H1 (cell line): Measurements from ENCODE around the gene TRIM21. TPM values are rescaled to one million over a fixed set of nuclear protein-coding genes. Genes with fewer than 3 reads are reported as not detected.

ENCODE experiments used
- CTCF ChIA-PET: fragments of 300-600 bp; sonication (Branson Sonifier 250); formaldehyde crosslinking; loops from one replicate; lab custom pipeline; 2021; ENCODE audit not compliant: partially characterized antibody; lab: Charles Lee
- POLR2A ChIA-PET: fragments of 300-600 bp; sonication (Branson Sonifier 250); formaldehyde crosslinking; loops from one replicate; lab custom pipeline; 2021; ENCODE audit warnings: inconsistent platforms; ENCODE audit not compliant: partially characterized antibody; lab: Charles Lee
- DNase-seq, 2 experiments: peaks; one replicate each; pipeline versions ENCODE4 v3.0.0 to v3.0.0-alpha.2; 2010 to 2022; ENCODE audit warnings: low spot score in 2 of 2, low read depth in 1 of 2, mixed read lengths in 1 of 2
- FAIRE-seq: peaks from 2 replicates; lab custom pipeline; 2011; peaks lifted over from hg19 to GRCh38; lab: Jason Lieb, UNC
- H2AFZ ChIP-seq: 2 replicates; pipeline ENCODE4 v1.8.1; 2012; ENCODE audit warnings: low read length, inconsistent platforms
- H2AK5ac ChIP-seq: 2 replicates; pipeline ENCODE4 v1.6.1; 2013; ENCODE audit warnings: low read depth, low read length
- H2BK120ac ChIP-seq: replicated peaks from 2 replicates; pipeline ENCODE3; 2013; ENCODE audit warnings: low read depth, low read length, inconsistent platforms
- H2BK12ac ChIP-seq: 2 replicates; pipeline ENCODE4 v1.6.1; 2013; ENCODE audit warnings: low read depth, low read length
- H2BK15ac ChIP-seq: 2 replicates; pipeline ENCODE4 v1.6.1; 2013; ENCODE audit warnings: low read length
- H2BK20ac ChIP-seq: 2 replicates; pipeline ENCODE4 v1.6.1; 2013; ENCODE audit warnings: low read length
- H2BK5ac ChIP-seq: 2 replicates; pipeline ENCODE4 v1.6.1; 2013; ENCODE audit warnings: low read depth, low read length
- H3K14ac ChIP-seq: 2 replicates; pipeline ENCODE4 v1.6.1; 2013; ENCODE audit warnings: inconsistent platforms; ENCODE audit not compliant: insufficient read length
- H3K18ac ChIP-seq: 2 replicates; pipeline ENCODE4 v1.6.1; 2013; ENCODE audit warnings: low read length; ENCODE audit errors: extremely low read depth
- H3K23ac ChIP-seq: 2 replicates; pipeline ENCODE4 v1.6.1; 2013; ENCODE audit warnings: inconsistent platforms; ENCODE audit not compliant: insufficient read length
- H3K23me2 ChIP-seq: 2 replicates; pipeline ENCODE4 v1.6.1; 2013; ENCODE audit warnings: low read depth, low read length
- H3K27ac ChIP-seq: 2 replicates; pipeline ENCODE4 v1.6.1; 2011; ENCODE audit warnings: low read depth, low read length, inconsistent platforms
- H3K27me3 ChIP-seq, 4 experiments: replicated peaks in 1 of 4; 1 replicate in 1 of 4; 2 replicates in 3 of 4; pipeline versions ENCODE4 v1.6.1 to v1.8.1; 2011 to 2013; ENCODE audit warnings: low read length in 3 of 4, mild to moderate bottlenecking in 3 of 4, inconsistent platforms in 2 of 4, mixed read lengths in 2 of 4, moderate library complexity in 1 of 4; ENCODE audit not compliant: control insufficient read depth in 3 of 4, insufficient read depth in 3 of 4; ENCODE audit errors: extremely low read depth in 1 of 4
- H3K36me3 ChIP-seq, 4 experiments: 2 replicates each; pipeline versions ENCODE4 v1.6.1 to v1.8.1; 2011 to 2013; ENCODE audit warnings: mild to moderate bottlenecking in 4 of 4, low read length in 3 of 4, moderate library complexity in 2 of 4, control low read depth in 1 of 4, inconsistent platforms in 1 of 4; ENCODE audit not compliant: insufficient read depth in 4 of 4, control insufficient read depth in 2 of 4
- H3K4ac ChIP-seq: replicated peaks from 2 replicates; pipeline ENCODE3; 2013; ENCODE audit warnings: low read length, low read depth, mixed read lengths, inconsistent platforms; ENCODE audit not compliant: insufficient read length
- H3K4me1 ChIP-seq, 4 experiments: replicated peaks in 1 of 4; 1 replicate in 1 of 4; 2 replicates in 3 of 4; pipeline versions ENCODE4 v1.6.1 to v1.8.1; 2011 to 2013; ENCODE audit warnings: low read length in 3 of 4, inconsistent platforms in 2 of 4, mixed read lengths in 1 of 4; ENCODE audit not compliant: insufficient read depth in 4 of 4, control insufficient read depth in 3 of 4
- H3K4me2 ChIP-seq, 2 experiments: 2 replicates each; pipeline versions ENCODE4 v1.6.1 to v1.8.1; 2011 to 2013; ENCODE audit warnings: low read depth in 2 of 2, low read length in 2 of 2, control low read depth in 1 of 2, inconsistent platforms in 1 of 2, mild to moderate bottlenecking in 1 of 2; ENCODE audit not compliant: insufficient read depth in 1 of 2
- H3K4me3 ChIP-seq, 4 experiments: fragments of 200-600, 300-600 bp in 1 of 4; sonication (generic), shearing (Covaris generic), sonication (Bioruptor Twin) in 1 of 4; 2 replicates each; pipeline versions ENCODE4 v1.5.1 to v1.8.1; 2011 to 2016; ENCODE audit warnings: low read length in 4 of 4, low read depth in 3 of 4, control low read depth in 2 of 4, inconsistent platforms in 2 of 4, mild to moderate bottlenecking in 2 of 4, mixed read lengths in 1 of 4, moderate library complexity in 1 of 4; ENCODE audit not compliant: insufficient read depth in 2 of 4; ENCODE audit errors: extremely low read depth in 1 of 4
- H3K56ac ChIP-seq: replicated peaks from 2 replicates; pipeline ENCODE3; 2013; ENCODE audit warnings: low read depth, mild to moderate bottlenecking, mixed read lengths, low read length, inconsistent platforms; ENCODE audit not compliant: insufficient read length
- H3K79me1 ChIP-seq: 2 replicates; pipeline ENCODE4 v1.6.1; 2013; ENCODE audit warnings: low read depth, low read length, control low read depth
- H3K79me2 ChIP-seq, 2 experiments: 2 replicates each; pipeline versions ENCODE4 v1.6.1 to v1.8.1; 2012 to 2013; ENCODE audit warnings: low read length in 2 of 2, mild to moderate bottlenecking in 2 of 2, inconsistent platforms in 1 of 2; ENCODE audit not compliant: insufficient read depth in 2 of 2, control insufficient read depth in 1 of 2
- H3K9ac ChIP-seq, 4 experiments: replicated peaks in 1 of 4; 1 replicate in 1 of 4; 2 replicates in 3 of 4; pipeline versions ENCODE4 v1.6.1 to v1.8.1; 2011 to 2013; ENCODE audit warnings: low read depth in 3 of 4, low read length in 3 of 4, control low read depth in 2 of 4, mild to moderate bottlenecking in 2 of 4, moderate library complexity in 2 of 4, inconsistent platforms in 1 of 4; ENCODE audit errors: extremely low read depth in 1 of 4
- H3K9me3 ChIP-seq, 2 experiments: 2 replicates each; pipeline versions ENCODE4 v1.6.1 to v1.8.1; 2012 to 2013; ENCODE audit warnings: mild to moderate bottlenecking in 2 of 2, moderate library complexity in 2 of 2, control low read depth in 1 of 2, inconsistent platforms in 1 of 2, low read depth in 1 of 2, low read length in 1 of 2, mixed read lengths in 1 of 2; ENCODE audit not compliant: insufficient read depth in 2 of 2
- H4K20me1 ChIP-seq, 2 experiments: replicated peaks in 1 of 2; 2 replicates each; pipeline versions ENCODE3 to v1.8.1; 2011 to 2013; ENCODE audit warnings: inconsistent platforms in 2 of 2, low read length in 2 of 2, mild to moderate bottlenecking in 1 of 2; ENCODE audit not compliant: insufficient read depth in 2 of 2, control insufficient read depth in 1 of 2
- H4K5ac ChIP-seq: 2 replicates; pipeline ENCODE4 v1.6.1; 2013; ENCODE audit warnings: low read length, low read depth, mixed read lengths, inconsistent platforms; ENCODE audit not compliant: insufficient read length
- H4K8ac ChIP-seq: 2 replicates; pipeline ENCODE4 v1.8.0; 2013; ENCODE audit warnings: mild to moderate bottlenecking, moderate library complexity, low read length, inconsistent platforms; ENCODE audit not compliant: insufficient read depth; ENCODE audit errors: extremely low read depth
- H4K91ac ChIP-seq: replicated peaks from 2 replicates; pipeline ENCODE3; 2013; ENCODE audit warnings: low read length, mixed read lengths, inconsistent platforms; ENCODE audit not compliant: insufficient read length
- CBX8 ChIP-seq: fragments of 300-800, 300-1000 bp; sonication (generic); IDR thresholded peaks from 2 replicates; pipeline ENCODE4 v1.7.1; 2016; ENCODE audit warnings: low read depth, low read length, borderline replicate concordance
- CHD2 ChIP-seq: IDR thresholded peaks from 2 replicates; pipeline ENCODE4 v1.6.1; 2012; ENCODE audit warnings: low read length, improper control_type of control experiment
- CTCF ChIP-seq, 3 experiments: IDR thresholded peaks; 1 replicate in 2 of 3; 2 replicates in 1 of 3; pipeline versions ENCODE4 v1.5.1 to v1.6.1; 2011; ENCODE audit warnings: low read length in 3 of 3, mild to moderate bottlenecking in 3 of 3, inconsistent platforms in 2 of 3, low read depth in 1 of 3, moderate library complexity in 1 of 3; ENCODE audit not compliant: insufficient read depth in 1 of 3; ENCODE audit errors: control extremely low read depth in 1 of 3
- EZH2 ChIP-seq: fragments of 200-600 bp; sonication (generic); IDR thresholded peaks from 2 replicates; pipeline ENCODE4 v1.7.1; 2012; ENCODE audit warnings: low read depth, mild to moderate bottlenecking, moderate library complexity, low read length, inconsistent platforms; ENCODE audit not compliant: severe bottlenecking
- HDAC6 ChIP-seq: IDR thresholded peaks from one replicate; pipeline ENCODE4 v1.7.1; 2012; ENCODE audit warnings: low read depth, mild to moderate bottlenecking, inconsistent platforms, low read length, moderate library complexity
- KDM4A ChIP-seq: IDR thresholded peaks from one replicate; pipeline ENCODE4 v1.7.1; 2012; ENCODE audit warnings: low read depth, mild to moderate bottlenecking, moderate library complexity, low read length, inconsistent platforms; ENCODE audit not compliant: severe bottlenecking
- MAFK ChIP-seq: IDR thresholded peaks from 2 replicates; pipeline ENCODE4 v1.6.1; 2012; ENCODE audit warnings: low read depth, mild to moderate bottlenecking, improper control_type of control experiment, low read length
- POLR2AphosphoS5 ChIP-seq: IDR thresholded peaks from 2 replicates; pipeline ENCODE4 v1.6.1; 2011; ENCODE audit warnings: low read depth, low read length
- RAD21 ChIP-seq, 2 experiments: IDR thresholded peaks in 1 of 2; conservative IDR thresholded peaks in 1 of 2; 2 replicates each; pipeline ENCODE4 v1.6.1; 2011; ENCODE audit warnings: low read depth in 2 of 2, low read length in 2 of 2, improper control_type of control experiment in 1 of 2, inconsistent platforms in 1 of 2, mild to moderate bottlenecking in 1 of 2, moderate library complexity in 1 of 2
- SUZ12 ChIP-seq: fragments of 200-600 bp; sonication (generic); IDR thresholded peaks from 2 replicates; pipeline ENCODE4 v1.6.1; 2012; ENCODE audit warnings: mild to moderate bottlenecking, inconsistent platforms, low read length, moderate library complexity, mixed read lengths
- TAF1 ChIP-seq: IDR thresholded peaks from 2 replicates; pipeline ENCODE4 v1.6.1; 2011; ENCODE audit warnings: mild to moderate bottlenecking, low read depth, low read length
- ZNF274 ChIP-seq: IDR thresholded peaks from 2 replicates; pipeline ENCODE4 v1.7.0; 2012; ENCODE audit warnings: low read length, borderline replicate concordance; ENCODE audit errors: extremely low read depth
- WGBS, 2 experiments: shearing (Covaris generic) in 1 of 2; methylation state at CpG; one replicate each; pipeline versions ENCODE4 v1.1.6 to v1.1.7; 2013 to 2015; ENCODE audit warnings: low lambda C conversion rate in 2 of 2, mixed read lengths in 2 of 2, inconsistent platforms in 1 of 2, low coverage in 1 of 2, missing lambda C conversion rate in 1 of 2; ENCODE audit not compliant: insufficient replicate concordance in 2 of 2, insufficient coverage in 1 of 2, insufficient read length in 1 of 2; ENCODE audit errors: extremely low coverage in 1 of 2, missing lambda C conversion rate in 1 of 2; 5-methylcytosine and 5-hydroxymethylcytosine counted together
- polyA plus RNA-seq, 7 experiments: library from polyadenylated mRNA; depleted of rRNA in 3 of 7; stranded (reverse) in 5 of 7; unstranded in 2 of 7; fragments of >200 nt in 5 of 7; fragments of 200-250 nt in 2 of 7; gene quantifications; 1 replicate in 5 of 7; 2 replicates in 1 of 7; 4 replicates in 1 of 7; pipeline versions ENCODE4 v1.2.1 to v1.2.3, GENCODE V29; 2011 to 2013; ENCODE audit warnings: missing spikeins in 2 of 7, mixed read lengths in 2 of 7
- total RNA-seq: library from RNA; stranded (reverse); fragmentation: NEBNext Ultra II Directional; extraction: Animal tissue kit (Norgen Biotek cat#: 25700); gene quantifications from 2 replicates; pipeline ENCODE4 v1.2.1, GENCODE V29; 2021

Gene TRIM21
- total and polyA plus RNA-seq, 2 of the 8 experiments (the other 6 are each of a cell fraction or from before 2014, with no cell fraction given): 15.6 to 16.7 TPM

- FAIRE-seq: no peak
- TF ChIP-seq POLR2AphosphoS5: no peak
- TF ChIP-seq SUZ12: no peak
- no peak for TF ChIP-seq MAFK
- TF ChIP-seq KDM4A: no peak
- TF ChIP-seq RAD21 (IDR thresholded peaks at IDR 0.05 in 1 of 2, conservative IDR thresholded peaks at IDR 0.05 in 1 of 2; ENCODE audit: low read depth in 2 of 2, low read length in 2 of 2): no peak
- TF ChIP-seq CTCF (IDR thresholded peaks at IDR 0.05; ENCODE audit: control extremely low read depth in 1 of 3, insufficient read depth in 1 of 3, low read depth in 1 of 3, low read length in 3 of 3): no peak
- TF ChIP-seq CHD2: no peak
- no peak for TF ChIP-seq HDAC6
- TF ChIP-seq TAF1: no peak
- TF ChIP-seq CBX8: no peak
- no peak for TF ChIP-seq ZNF274
- no peak for TF ChIP-seq EZH2
Measured at GRCh38 chr11:4370166-4370565, 23.3 kb downstream of the TRIM21 start.

More at GRCh38 chr11:4370166-4370565, 23.3 kb downstream of the TRIM21 start:
- ChIA-PET CTCF (interaction anchor here (0.6 to 1.4 kb wide), 3 partner anchors 109 to 192 kb away, joined by 3 to 6 read pairs (median 4); no protein-coding TSS in a partner anchor), POLR2A (no interaction called here)
- Histone ChIP-seq H3K27me3 (no peaks in the 10 kb centered on the region), H3K4me1 (no peaks in the 10 kb centered on the region), H4K91ac (no peak overlapping the region), H2BK15ac (no peak overlapping the region), H3K14ac (no peak overlapping the region), H3K79me2 (no peaks in the 10 kb centered on the region), H4K8ac (no peak overlapping the region), H3K56ac (no peak overlapping the region), H3K23ac (no peak overlapping the region), H3K9ac (no peak overlapping the region), H2AK5ac (no peak overlapping the region), H3K9me3 (no peaks in the 10 kb centered on the region), H3K4me2 (no peak overlapping the region), H2BK5ac (no peak overlapping the region), H4K5ac (no peak overlapping the region), H2AFZ (no peak overlapping the region), H3K4ac (no peak overlapping the region), H3K18ac (no peak overlapping the region), H3K23me2 (no peaks in the 10 kb centered on the region; the same call in 1 of the 2 replicates), H3K27ac (no peak overlapping the region), H3K79me1 (no peaks in the 10 kb centered on the region), H4K20me1 (no peaks in the 10 kb centered on the region), H2BK20ac (no peak overlapping the region), H3K36me3 (no peaks in the 10 kb centered on the region), H2BK120ac (no peak overlapping the region), H3K4me3 (no peak overlapping the region), H2BK12ac (no peak overlapping the region)
- no peak for DNase-seq
- 98% methylated on average over 3 of the region's 3 CpGs; no CpG with 5 or more reads in 1 of the 2 experiments for WGBS, 2 experiments
